B cell (primary cell): Measurements from ENCODE around the gene SCARF1. TPM values are rescaled to one million over a fixed set of nuclear protein-coding genes. Genes with fewer than 3 reads are reported as not detected.

ENCODE experiments used
- ATAC-seq: fragments of 200-7000 bp; cut with Tn5 transposase; one replicate; pipeline ENCODE4 v1.10.0; 2021; ENCODE audit warnings: low read depth, mild to moderate bottlenecking, moderate number of reproducible peaks, moderate library complexity
- CTCF ChIA-PET: fragments of 350-600 bp; sonication (Branson Sonifier 250); formaldehyde crosslinking; loops from one replicate; lab custom pipeline; 2021; ENCODE audit warnings: antibody characterized with exemption, inconsistent platforms; lab: Charles Lee
- POLR2A ChIA-PET: fragments of 350-600 bp; sonication (Branson Sonifier 250); formaldehyde crosslinking; loops from one replicate; lab custom pipeline; 2021; ENCODE audit warnings: antibody characterized with exemption; lab: Charles Lee
- DNase-seq: peaks from one replicate; pipeline ENCODE4 v3.0.0; 2013
- H2AFZ ChIP-seq: 2 replicates; pipeline ENCODE4 v1.6.1; 2012; ENCODE audit warnings: mild to moderate bottlenecking, low read depth, low read length; ENCODE audit not compliant: insufficient read depth, poor library complexity, severe bottlenecking
- H3K27ac ChIP-seq, 2 donors: 1 replicate in 1 of 2; 2 replicates in 1 of 2; pipeline ENCODE4 v1.5.1; 2012 to 2013; ENCODE audit warnings: low read length in 2 of 2, mild to moderate bottlenecking in 2 of 2, moderate library complexity in 1 of 2
- H3K27me3 ChIP-seq, 4 experiments: fragments of 200-600 bp in 1 of 4; sonication (generic) in 1 of 4; replicated peaks in 1 of 4; 1 replicate in 2 of 4; 2 replicates in 2 of 4; pipeline versions ENCODE4 v1.6.1 to v1.7.0; 2013 to 2016; ENCODE audit warnings: low read length in 3 of 4, mild to moderate bottlenecking in 2 of 4, mixed read lengths in 1 of 4, moderate library complexity in 1 of 4; ENCODE audit not compliant: insufficient read depth in 4 of 4, control insufficient read depth in 3 of 4; ENCODE audit errors: control extremely low read depth in 1 of 4
- H3K36me3 ChIP-seq, 2 experiments: replicated peaks in 1 of 2; 1 replicate in 1 of 2; 2 replicates in 1 of 2; pipeline versions ENCODE4 v1.6.1 to v1.7.1; 2013; ENCODE audit warnings: low read length in 1 of 2; ENCODE audit not compliant: insufficient read depth in 2 of 2, control insufficient read depth in 1 of 2; ENCODE audit errors: control extremely low read depth in 1 of 2, extremely low read depth in 1 of 2
- H3K4me1 ChIP-seq, 2 donors: fragments of 200-600 bp in 1 of 2; sonication (generic) in 1 of 2; 1 replicate in 1 of 2; 2 replicates in 1 of 2; pipeline versions ENCODE4 v1.5.1 to v1.6.1; 2013 to 2017; ENCODE audit warnings: low read length in 2 of 2; ENCODE audit not compliant: control insufficient read depth in 2 of 2, insufficient read depth in 2 of 2
- H3K4me2 ChIP-seq: replicated peaks from 2 replicates; pipeline ENCODE3; 2012; ENCODE audit warnings: mild to moderate bottlenecking, low read depth, low read length; ENCODE audit not compliant: poor library complexity, severe bottlenecking
- H3K4me3 ChIP-seq, 5 experiments: fragments of 200-600 bp in 1 of 5; sonication (generic) in 1 of 5; 1 replicate in 3 of 5; 2 replicates in 2 of 5; pipeline versions ENCODE4 v1.5.1 to v1.7.0; 2011 to 2016; ENCODE audit warnings: low read length in 4 of 5, mild to moderate bottlenecking in 4 of 5, low read depth in 2 of 5, control low read depth in 1 of 5, moderate library complexity in 1 of 5; ENCODE audit not compliant: insufficient read depth in 1 of 5; ENCODE audit errors: control extremely low read depth in 1 of 5, extremely low read depth in 1 of 5
- H3K79me2 ChIP-seq: fragments of 200-600 bp; sonication (generic); one replicate; pipeline ENCODE4 v1.6.0; 2016; ENCODE audit warnings: low read length; ENCODE audit not compliant: control insufficient read depth, insufficient read depth
- H3K9ac ChIP-seq: fragments of 200-600 bp; sonication (generic); 2 replicates; pipeline ENCODE4 v1.6.1; 2017; ENCODE audit warnings: mild to moderate bottlenecking, low read length, moderate library complexity
- H3K9me3 ChIP-seq, 3 donors: one replicate each; pipeline versions ENCODE4 v1.6.1 to v1.7.1; 2013; ENCODE audit warnings: low read length in 2 of 3; ENCODE audit not compliant: control insufficient read depth in 2 of 3, insufficient read depth in 1 of 3; ENCODE audit errors: control extremely low read depth in 1 of 3
- H4K20me1 ChIP-seq: 2 replicates; pipeline ENCODE4 v1.6.0; 2012; ENCODE audit warnings: mild to moderate bottlenecking, low read length; ENCODE audit not compliant: insufficient read depth, control insufficient read depth, poor library complexity, severe bottlenecking
- H3K27ac Mint-ChIP-seq: one replicate; pipeline ENCODE4 v1.8.0; 2021; ENCODE audit warnings: mixed read lengths
- H3K27me3 Mint-ChIP-seq: one replicate; pipeline ENCODE4 v1.8.0; 2021; ENCODE audit warnings: mixed read lengths
- H3K4me1 Mint-ChIP-seq: one replicate; pipeline ENCODE4 v1.8.0; 2021; ENCODE audit warnings: mixed read lengths
- H3K4me3 Mint-ChIP-seq: one replicate; pipeline ENCODE4 v1.8.0; 2021; ENCODE audit warnings: mixed read lengths
- H3K9me3 Mint-ChIP-seq: one replicate; pipeline ENCODE4 v1.8.0; 2022; ENCODE audit warnings: mixed read lengths; ENCODE audit not compliant: insufficient read depth
- EZH2 ChIP-seq: IDR thresholded peaks from 2 replicates; pipeline ENCODE4 v1.6.1; 2012; ENCODE audit warnings: borderline replicate concordance, low read depth, mild to moderate bottlenecking, moderate library complexity, low read length; ENCODE audit not compliant: insufficient read depth, poor library complexity, severe bottlenecking
- WGBS: methylation state at CpG from one replicate; pipeline ENCODE4 v1.1.5; 2013; ENCODE audit warnings: missing lambda C conversion rate; ENCODE audit not compliant: insufficient coverage; 5-methylcytosine and 5-hydroxymethylcytosine counted together
- intact Hi-C: fragments of 100-400 bp; cut with micrococcal nuclease; formaldehyde crosslinking; loops from one replicate; pipeline ENCODE4 v1.10.0; 2022
- polyA plus RNA-seq: library from polyadenylated mRNA; depleted of rRNA; stranded (reverse); fragments of >200 nt; gene quantifications from 2 replicates; pipeline ENCODE4 v1.2.3, GENCODE V29; 2012
- total RNA-seq, 2 donors: library from RNA; stranded (reverse); fragments of 120-200 nt in 1 of 2; gene quantifications; 1 replicate in 1 of 2; 2 replicates in 1 of 2; pipeline versions ENCODE4 v1.2.3 to v1.2.4, GENCODE V29; 2013 to 2022
- TF ChIP-seq, protein P1 (sequence below): fragments of 200-600 bp; IDR thresholded peaks from one replicate; pipeline ENCODE4 v1.8.0; 2022; ENCODE audit warnings: antibody characterized with exemption, mild to moderate bottlenecking

Gene SCARF1
- total and polyA plus RNA-seq, 2 donors (not counting 1 experiment from before 2014, with no cell fraction given): 0.54 to 3.7 TPM

GRCh38 chr17:1590747-1591473, 54.6 kb downstream of the SCARF1 start:
- WGBS: 92% methylated on average over 33 of the region's 38 CpGs
- peaks cover 24 to 37% of the 10 kb centered on the region in 2 donors for H3K4me1 ChIP-seq

More at GRCh38 chr17:1590747-1591473, 54.6 kb downstream of the SCARF1 start:
- H3K9me3 ChIP-seq: no peaks in the 10 kb centered on the region
- no peaks in the 10 kb centered on the region for H4K20me1 ChIP-seq
- H3K36me3 ChIP-seq: peaks cover 0 to 39% of the 10 kb centered on the region in 2 experiments
- ATAC-seq (no peak), DNase-seq (peak; percentile 18)
- H3K4me2 ChIP-seq: no peak overlapping the region
- CTCF ChIA-PET: interaction anchor here (1.2 to 5.3 kb wide), 4 partner anchors 13 to 58 kb away, joined by 4 to 29 read pairs (median 8); no protein-coding TSS in a partner anchor
- no peak overlapping the region for H3K4me3 ChIP-seq
- H3K27ac ChIP-seq: no peak overlapping the region
- H3K27ac Mint-ChIP-seq: peak overlapping the region; percentile 74
- H3K27me3 ChIP-seq: no peaks in the 10 kb centered on the region
- H3K4me1 Mint-ChIP-seq: peaks cover 31% of the 10 kb centered on the region
- intact Hi-C loops: no loop called here
- peaks cover 5% of the 10 kb centered on the region for H3K79me2 ChIP-seq
- H3K9ac ChIP-seq: no peak overlapping the region
- H3K4me3 Mint-ChIP-seq: no peak overlapping the region
- POLR2A ChIA-PET: interaction anchor here (0.8 to 4.6 kb wide), 2 partner anchors 36 to 40 kb away, joined by 3 to 67 read pairs; partner anchors contain the start of gene SLC43A2
- H3K9me3 Mint-ChIP-seq: no peaks in the 10 kb centered on the region
- H2AFZ ChIP-seq: no peak overlapping the region
- TF ChIP-seq, protein P1, sequence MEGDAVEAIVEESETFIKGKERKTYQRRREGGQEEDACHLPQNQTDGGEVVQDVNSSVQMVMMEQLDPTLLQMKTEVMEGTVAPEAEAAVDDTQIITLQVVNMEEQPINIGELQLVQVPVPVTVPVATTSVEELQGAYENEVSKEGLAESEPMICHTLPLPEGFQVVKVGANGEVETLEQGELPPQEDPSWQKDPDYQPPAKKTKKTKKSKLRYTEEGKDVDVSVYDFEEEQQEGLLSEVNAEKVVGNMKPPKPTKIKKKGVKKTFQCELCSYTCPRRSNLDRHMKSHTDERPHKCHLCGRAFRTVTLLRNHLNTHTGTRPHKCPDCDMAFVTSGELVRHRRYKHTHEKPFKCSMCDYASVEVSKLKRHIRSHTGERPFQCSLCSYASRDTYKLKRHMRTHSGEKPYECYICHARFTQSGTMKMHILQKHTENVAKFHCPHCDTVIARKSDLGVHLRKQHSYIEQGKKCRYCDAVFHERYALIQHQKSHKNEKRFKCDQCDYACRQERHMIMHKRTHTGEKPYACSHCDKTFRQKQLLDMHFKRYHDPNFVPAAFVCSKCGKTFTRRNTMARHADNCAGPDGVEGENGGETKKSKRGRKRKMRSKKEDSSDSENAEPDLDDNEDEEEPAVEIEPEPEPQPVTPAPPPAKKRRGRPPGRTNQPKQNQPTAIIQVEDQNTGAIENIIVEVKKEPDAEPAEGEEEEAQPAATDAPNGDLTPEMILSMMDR: no peak
- TF ChIP-seq EZH2: no peak
- H3K27me3 Mint-ChIP-seq: no peaks in the 10 kb centered on the region
